Left ventricle myocardium inferior (tissue), 1 donor: Measurements from ENCODE around the gene GRIK4. TPM values are rescaled to one million over a fixed set of nuclear protein-coding genes. Genes with fewer than 3 reads are reported as not detected.
"Not testable (repeated sequence)": the region's sequence is repeated elsewhere in the genome, so short reads cannot be mapped to it uniquely, and the experiment has no call there.

Experiments
- DNase-seq: peaks from one replicate; pipeline ENCODE4 v3.0.0-alpha.2; 2020
- H3K27ac ChIP-seq: fragments of 200-600 bp; replicated peaks from 2 replicates; pipeline ENCODE4 v1.8.0; 2021
- H3K27me3 ChIP-seq: fragments of 200-600 bp; 2 replicates; pipeline ENCODE4 v1.8.0; 2021; ENCODE audit warnings: low read depth
- H3K36me3 ChIP-seq: fragments of 200-600 bp; 2 replicates; pipeline ENCODE4 v1.8.0; 2021
- H3K4me1 ChIP-seq: fragments of 200-600 bp; 2 replicates; pipeline ENCODE4 v1.8.0; 2021
- H3K4me3 ChIP-seq: fragments of 200-600 bp; 2 replicates; pipeline ENCODE4 v1.8.0; 2021; ENCODE audit warnings: mild to moderate bottlenecking, moderate library complexity
- H3K9me3 ChIP-seq: fragments of 200-600 bp; replicated peaks from 2 replicates; pipeline ENCODE4 v1.8.0; 2021
- intact Hi-C: fragments of 100-400 bp; cut with micrococcal nuclease; formaldehyde crosslinking; loops from one replicate; pipeline ENCODE4 v1.11.0; 2022
- total RNA-seq: library from RNA; stranded (reverse); fragmentation: NEBNext Ultra II Directional; extraction: Animal tissue kit (Norgen Biotek cat#: 25700); gene quantifications from one replicate; pipeline ENCODE4 v1.2.1, GENCODE V29; 2021
- TF ChIP-seq, protein P1 (sequence below): fragments of 200-600 bp; IDR thresholded peaks from 2 replicates; pipeline ENCODE4 v1.8.0; 2021; ENCODE audit warnings: antibody characterized with exemption, mild to moderate bottlenecking, borderline replicate concordance
- donor health status: DM: no; HTN: yes; CAD: no; lungs with severe emphysema.

Gene GRIK4
- total RNA-seq, 1 donor from 2014 or later, result 0.16 TPM

DNA sequence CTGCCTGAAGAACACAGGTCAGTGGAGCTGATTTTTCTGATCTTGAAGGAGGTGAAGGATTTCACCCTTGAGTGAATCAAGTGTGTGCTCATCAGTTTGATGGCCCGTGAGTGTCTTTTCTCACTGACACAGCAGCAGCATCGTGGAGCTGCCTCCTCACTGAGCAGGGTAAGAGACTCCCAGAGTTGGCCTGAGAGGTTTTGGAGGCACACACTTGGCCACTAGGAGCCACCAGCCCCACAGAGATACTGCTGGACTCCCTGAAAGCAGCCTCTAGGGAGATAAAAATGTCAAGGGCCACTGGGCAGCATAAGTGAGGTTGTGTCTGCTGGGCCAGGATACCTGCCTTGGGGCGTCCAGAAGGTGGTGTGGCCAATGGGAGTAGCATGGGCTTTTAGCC, 245.4 kb downstream of the GRIK4 start:
- H3K27me3 ChIP-seq, result peaks cover 29% of the 10 kb centered on the region
- H3K36me3 ChIP-seq, result no peaks in the 10 kb centered on the region
- TF ChIP-seq, protein P1, sequence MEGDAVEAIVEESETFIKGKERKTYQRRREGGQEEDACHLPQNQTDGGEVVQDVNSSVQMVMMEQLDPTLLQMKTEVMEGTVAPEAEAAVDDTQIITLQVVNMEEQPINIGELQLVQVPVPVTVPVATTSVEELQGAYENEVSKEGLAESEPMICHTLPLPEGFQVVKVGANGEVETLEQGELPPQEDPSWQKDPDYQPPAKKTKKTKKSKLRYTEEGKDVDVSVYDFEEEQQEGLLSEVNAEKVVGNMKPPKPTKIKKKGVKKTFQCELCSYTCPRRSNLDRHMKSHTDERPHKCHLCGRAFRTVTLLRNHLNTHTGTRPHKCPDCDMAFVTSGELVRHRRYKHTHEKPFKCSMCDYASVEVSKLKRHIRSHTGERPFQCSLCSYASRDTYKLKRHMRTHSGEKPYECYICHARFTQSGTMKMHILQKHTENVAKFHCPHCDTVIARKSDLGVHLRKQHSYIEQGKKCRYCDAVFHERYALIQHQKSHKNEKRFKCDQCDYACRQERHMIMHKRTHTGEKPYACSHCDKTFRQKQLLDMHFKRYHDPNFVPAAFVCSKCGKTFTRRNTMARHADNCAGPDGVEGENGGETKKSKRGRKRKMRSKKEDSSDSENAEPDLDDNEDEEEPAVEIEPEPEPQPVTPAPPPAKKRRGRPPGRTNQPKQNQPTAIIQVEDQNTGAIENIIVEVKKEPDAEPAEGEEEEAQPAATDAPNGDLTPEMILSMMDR, result no peak
- no peaks in the 10 kb centered on the region for H3K4me1 ChIP-seq
- no peak overlapping the region for H3K27ac ChIP-seq
- intact Hi-C loops, result no loop called here
- no peak overlapping the region for H3K4me3 ChIP-seq
- DNase-seq, result no peak
- no peaks in the 10 kb centered on the region for H3K9me3 ChIP-seq

DNA sequence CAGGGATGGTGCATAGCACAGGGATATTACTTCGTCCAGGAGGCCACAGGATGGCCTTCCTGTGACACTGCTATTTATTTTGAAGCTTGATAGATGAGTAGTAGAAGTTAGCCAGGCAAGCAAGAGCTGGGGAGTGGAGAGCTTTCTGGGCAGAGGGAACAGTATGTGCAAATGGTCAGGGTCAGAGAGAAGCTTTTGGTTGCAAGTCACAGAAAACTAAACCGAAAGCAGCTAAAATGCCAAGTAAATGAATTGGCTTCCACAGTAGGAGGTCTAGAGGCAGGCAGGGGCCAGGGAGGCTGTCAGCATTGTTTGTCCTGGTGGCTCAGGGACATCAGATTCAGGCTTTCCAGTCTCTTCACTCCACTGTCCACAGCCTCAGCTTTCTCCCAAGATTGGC, 247.5 kb downstream of the GRIK4 start:
- no peaks in the 10 kb centered on the region for H3K4me1 ChIP-seq
- H3K4me3 ChIP-seq, result no peak overlapping the region
- TF ChIP-seq, protein P1, result no peak
- H3K36me3 ChIP-seq, result no peaks in the 10 kb centered on the region
- intact Hi-C loops, result no loop called here
- peaks cover 4% of the 10 kb centered on the region for H3K9me3 ChIP-seq
- DNase-seq, result no peak
- peaks cover 24% of the 10 kb centered on the region for H3K27me3 ChIP-seq
- H3K27ac ChIP-seq, result no peak overlapping the region

DNA sequence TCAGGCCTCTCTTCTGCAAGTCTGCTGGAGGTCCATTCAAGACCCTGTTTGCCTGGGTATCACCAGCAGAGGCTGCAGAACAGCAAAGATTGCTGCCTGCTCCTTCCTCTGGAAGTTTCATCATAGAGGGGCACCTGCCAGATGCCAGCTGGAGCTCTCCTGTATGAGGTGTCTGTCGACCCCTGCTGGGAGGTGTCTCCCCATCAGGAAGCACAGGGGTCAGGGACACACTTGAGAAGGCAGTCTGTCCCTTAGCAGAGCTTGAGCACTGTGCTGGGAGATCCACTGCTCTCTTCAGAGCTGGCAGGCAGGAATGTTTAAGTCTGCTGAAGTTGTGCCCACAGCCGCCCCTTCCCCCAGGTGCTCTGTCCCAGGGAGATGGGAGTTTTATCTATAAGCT, 254.2 kb downstream of the GRIK4 start:
- H3K4me1 ChIP-seq, H3K27ac ChIP-seq, H3K4me3 ChIP-seq, DNase-seq, H3K36me3 ChIP-seq, intact Hi-C loops: not testable (repeated sequence)
- peaks cover 35% of the 10 kb centered on the region for H3K27me3 ChIP-seq
- H3K9me3 ChIP-seq, result peaks cover 28% of the 10 kb centered on the region

DNA sequence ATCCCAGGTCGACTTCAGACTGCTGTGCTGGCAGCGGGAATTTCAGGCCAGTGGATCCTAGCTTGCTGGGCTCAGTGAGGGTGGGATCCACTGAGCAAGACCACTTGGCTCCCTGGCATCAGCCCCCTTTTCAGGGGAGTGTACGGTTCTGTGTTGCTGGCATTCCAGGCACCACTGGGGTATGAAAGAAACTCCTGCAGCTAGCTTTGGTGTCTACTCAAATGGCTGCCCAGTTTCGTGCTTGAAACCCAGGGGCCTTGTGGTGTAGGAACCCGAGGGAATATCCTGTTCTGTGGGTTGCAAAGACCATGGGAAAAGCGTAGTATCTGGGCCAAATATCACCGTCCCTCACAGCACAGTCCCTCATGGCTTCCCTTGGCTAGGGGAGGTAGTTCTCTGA, 254.8 kb downstream of the GRIK4 start:
- H3K36me3 ChIP-seq, result no peaks in the 10 kb centered on the region
- peaks cover 28% of the 10 kb centered on the region for H3K9me3 ChIP-seq
- TF ChIP-seq, protein P1, result no peak
- H3K27me3 ChIP-seq, result peaks cover 37% of the 10 kb centered on the region
- H3K4me3 ChIP-seq, result no peak overlapping the region
- H3K4me1 ChIP-seq, result no peaks in the 10 kb centered on the region
- no peak for DNase-seq
- no peak overlapping the region for H3K27ac ChIP-seq
- intact Hi-C loops, result no loop called here

DNA sequence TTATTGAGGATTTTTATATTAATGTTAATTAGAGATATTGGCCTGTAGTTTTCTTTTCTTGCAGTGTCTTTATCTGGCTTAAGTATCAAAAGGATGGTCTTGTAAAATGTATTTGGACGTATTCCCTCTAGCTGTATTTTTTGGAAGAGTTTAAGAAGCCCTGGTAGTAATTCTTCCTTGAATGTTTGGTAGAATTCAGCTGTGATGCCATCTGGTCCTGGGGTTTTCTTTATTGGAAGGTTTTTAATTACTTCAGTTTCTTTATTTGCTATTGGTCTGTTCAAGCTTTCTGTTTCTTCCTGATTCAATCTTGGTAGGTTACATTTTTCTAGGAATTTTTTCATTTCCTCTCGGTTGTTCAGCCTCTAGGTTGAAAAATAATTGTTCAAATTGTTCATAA, 257.4 kb downstream of the GRIK4 start:
- intact Hi-C loops, result no loop called here
- peaks cover 30% of the 10 kb centered on the region for H3K9me3 ChIP-seq
- no peak for DNase-seq
- H3K4me3 ChIP-seq, result no peak overlapping the region
- TF ChIP-seq, protein P1, result no peak
- peaks cover 42% of the 10 kb centered on the region for H3K27me3 ChIP-seq
- no peaks in the 10 kb centered on the region for H3K4me1 ChIP-seq
- H3K27ac ChIP-seq, result no peak overlapping the region
- H3K36me3 ChIP-seq, result no peaks in the 10 kb centered on the region

DNA sequence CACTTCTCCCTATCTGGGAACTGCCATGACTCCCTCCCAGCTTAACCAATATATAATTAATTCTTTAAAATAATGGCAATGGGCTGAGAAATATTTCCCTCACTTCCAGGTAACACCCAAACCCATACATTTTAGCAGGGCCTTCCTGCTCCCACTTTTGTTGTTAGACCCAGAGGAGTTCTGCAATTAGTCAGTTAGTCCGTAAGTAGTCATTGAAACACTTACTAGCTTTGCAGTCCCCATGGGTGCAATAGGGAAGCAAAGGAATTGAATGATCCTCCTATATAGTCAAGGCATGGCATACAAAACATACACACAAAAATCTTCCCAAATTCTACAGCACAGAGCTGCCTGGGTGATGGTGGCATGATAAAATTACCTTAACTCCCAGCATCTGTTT, 258.4 kb downstream of the GRIK4 start:
- no peaks in the 10 kb centered on the region for H3K4me1 ChIP-seq
- no peaks in the 10 kb centered on the region for H3K36me3 ChIP-seq
- peaks cover 26% of the 10 kb centered on the region for H3K9me3 ChIP-seq
- DNase-seq, result no peak
- H3K27me3 ChIP-seq, result peaks cover 44% of the 10 kb centered on the region
- intact Hi-C loops, result no loop called here
- TF ChIP-seq, protein P1, result no peak
- H3K27ac ChIP-seq, result no peak overlapping the region
- H3K4me3 ChIP-seq, result no peak overlapping the region
